ENCODE data around the gene YEATS4. TPM values are rescaled to one million over a fixed set of nuclear protein-coding genes. Genes with fewer than 3 reads are reported as not detected.

Gene YEATS4
- total RNA-seq, 2 experiments from 2014 or later: 26.2 TPM

GRCh38 chr12:69435644-69436043 is 76.1 kb downstream of the YEATS4 start:
- Histone ChIP-seq H3K27ac (ENCODE audit: low read depth in 1 of 2, low read length in 2 of 2) (no peak overlapping the region), H3K9me3 (ENCODE audit: control insufficient read depth in 1 of 2, insufficient read depth in 1 of 2, low read length in 2 of 2) (no peaks in the 10 kb centered on the region), H3K36me3 (ENCODE audit: insufficient read depth, low read length) (no peaks in the 10 kb centered on the region), H3K4me3 (ENCODE audit: low read length) (no peak overlapping the region), H3K4me1 (ENCODE audit: insufficient read depth, low read length) (no peaks in the 10 kb centered on the region), H3K27me3 (ENCODE audit: control insufficient read depth in 1 of 2, insufficient read depth in 2 of 2, low read length in 2 of 2) (no peaks in the 10 kb centered on the region)
- no peak for DNase-seq
- Mint-ChIP-seq H3K36me3 (ENCODE audit: low read depth) (no peaks in the 10 kb centered on the region), H3K4me1 (ENCODE audit: low read depth) (no peaks in the 10 kb centered on the region), H3K9me3 (no peaks in the 10 kb centered on the region), H3K27me3 (no peaks in the 10 kb centered on the region), H3K27ac (no peak overlapping the region), H3K4me3 (no peak overlapping the region)
- CTCF ChIA-PET: no interaction called here
- POLR2A ChIA-PET: no interaction called here
- no peak for TF ChIP-seq CTCF (IDR thresholded peaks at IDR 0.05)
- intact Hi-C loops (cut with DNase I, micrococcal nuclease): no loop called here
- ATAC-seq (ENCODE audit: poor library complexity): no peak

- Histone ChIP-seq H3K36me3 (ENCODE audit: insufficient read depth, low read length) (no peaks in the 10 kb centered on the region), H3K27ac (ENCODE audit: low read depth in 1 of 2, low read length in 2 of 2) (no peak overlapping the region), H3K9me3 (ENCODE audit: control insufficient read depth in 1 of 2, insufficient read depth in 1 of 2, low read length in 2 of 2) (no peaks in the 10 kb centered on the region), H3K4me1 (ENCODE audit: insufficient read depth, low read length) (no peaks in the 10 kb centered on the region), H3K4me3 (ENCODE audit: low read length) (no peak overlapping the region), H3K27me3 (ENCODE audit: control insufficient read depth in 1 of 2, insufficient read depth in 2 of 2, low read length in 2 of 2) (no peaks in the 10 kb centered on the region)
- ATAC-seq (ENCODE audit: poor library complexity) (no peak), DNase-seq (no peak)
- Mint-ChIP-seq H3K36me3 (ENCODE audit: low read depth) (no peaks in the 10 kb centered on the region), H3K4me3 (no peak overlapping the region), H3K9me3 (no peaks in the 10 kb centered on the region), H3K27ac (no peak overlapping the region), H3K4me1 (ENCODE audit: low read depth) (no peaks in the 10 kb centered on the region), H3K27me3 (no peaks in the 10 kb centered on the region)
- no peak for TF ChIP-seq CTCF (IDR thresholded peaks at IDR 0.05)
- ChIA-PET CTCF (no interaction called here), POLR2A (no interaction called here)
- intact Hi-C loops (cut with DNase I, micrococcal nuclease): no loop called here
These were observed 77.5 kb downstream of the YEATS4 start for GRCh38 chr12:69437073-69437472.

- H3K27ac Mint-ChIP-seq: no peak overlapping the region
- H3K36me3 Mint-ChIP-seq (ENCODE audit: low read depth): no peaks in the 10 kb centered on the region
- Histone ChIP-seq H3K27ac (ENCODE audit: low read depth in 1 of 2, low read length in 2 of 2) (no peak overlapping the region), H3K4me3 (ENCODE audit: low read length) (no peak overlapping the region), H3K4me1 (ENCODE audit: insufficient read depth, low read length) (no peaks in the 10 kb centered on the region), H3K36me3 (ENCODE audit: insufficient read depth, low read length) (no peaks in the 10 kb centered on the region), H3K27me3 (ENCODE audit: control insufficient read depth in 1 of 2, insufficient read depth in 2 of 2, low read length in 2 of 2) (no peaks in the 10 kb centered on the region), H3K9me3 (ENCODE audit: control insufficient read depth in 1 of 2, insufficient read depth in 1 of 2, low read length in 2 of 2) (no peaks in the 10 kb centered on the region)
- intact Hi-C loops (cut with DNase I, micrococcal nuclease): no loop called here
- no peak overlapping the region for H3K4me3 Mint-ChIP-seq
- no peaks in the 10 kb centered on the region for H3K4me1 Mint-ChIP-seq (ENCODE audit: low read depth)
- ATAC-seq (ENCODE audit: poor library complexity) (no peak), DNase-seq (no peak)
- no peaks in the 10 kb centered on the region for H3K9me3 Mint-ChIP-seq
- H3K27me3 Mint-ChIP-seq: no peaks in the 10 kb centered on the region
- ChIA-PET POLR2A (no interaction called here), CTCF (no interaction called here)
- TF ChIP-seq CTCF (IDR thresholded peaks at IDR 0.05): no peak
These were observed 79.0 kb downstream of the YEATS4 start for GRCh38 chr12:69438539-69438938.

Data from CD4-positive, alpha-beta T cell (primary cell).